ENCODE data around the gene KIAA0930.

Gene KIAA0930

DNA sequence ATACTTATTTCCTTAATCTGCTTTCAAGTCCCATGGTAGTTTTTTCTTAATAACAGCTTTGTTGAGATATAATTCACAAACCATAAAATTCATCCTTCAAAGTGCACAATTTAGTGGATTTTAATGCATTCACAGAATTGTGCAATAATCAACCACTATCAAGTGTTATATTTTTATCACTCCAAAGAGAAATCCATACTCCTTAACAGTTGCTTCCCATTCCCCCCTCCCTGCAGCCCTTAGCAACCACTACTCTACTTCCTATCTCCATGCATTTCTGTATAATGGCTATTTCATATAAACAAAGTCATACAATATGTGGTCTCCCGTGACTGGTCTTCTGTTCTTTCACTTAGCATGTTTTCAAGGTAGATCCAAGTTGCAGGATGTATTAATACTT, 95.8 kb downstream of the KIAA0930 start:
- no peak for DNase-seq (ENCODE audit: low read depth in 2 of 2, low spot score in 1 of 2)

DNA sequence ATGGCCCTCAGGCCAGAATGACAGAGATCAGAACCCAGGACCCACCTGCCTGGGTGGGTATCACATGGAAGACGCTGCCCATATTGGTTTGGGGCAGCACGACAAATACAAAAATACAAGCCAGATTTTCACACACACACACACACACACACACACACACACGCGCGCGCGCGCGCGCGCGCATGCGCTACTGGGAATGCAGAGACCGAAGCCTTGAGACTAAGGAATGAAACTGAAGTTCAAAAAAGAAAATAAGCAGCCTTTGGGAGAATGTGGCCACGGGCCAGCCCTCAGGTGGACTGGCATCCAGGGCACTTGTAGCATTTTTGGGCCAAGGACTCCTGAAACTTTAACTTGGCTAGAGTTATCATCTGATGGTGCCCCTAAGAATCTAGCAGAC, 98.3 kb downstream of the KIAA0930 start:
- no peak for DNase-seq (ENCODE audit: low read depth in 2 of 2, low spot score in 1 of 2)

Measured in stimulated activated CD8-positive, alpha-beta memory T cell treated with anti-CD3 and anti-CD28 coated beads, Interleukin-4, amount 100 ng/mL, for 4 hours (primary cell).